Erythroblast (primary cell): ENCODE results near the gene C19orf25.

Experiments used
- GATA1 ChIP-seq: IDR thresholded peaks from 2 replicates; pipeline ENCODE4 v1.6.1; 2011; ENCODE audit warnings: low read depth, mild to moderate bottlenecking, control low read depth, low read length, moderate library complexity
- POLR2A ChIP-seq: IDR thresholded peaks from 2 replicates; pipeline ENCODE4 v1.6.1; 2011; ENCODE audit warnings: mild to moderate bottlenecking, low read length

DNA sequence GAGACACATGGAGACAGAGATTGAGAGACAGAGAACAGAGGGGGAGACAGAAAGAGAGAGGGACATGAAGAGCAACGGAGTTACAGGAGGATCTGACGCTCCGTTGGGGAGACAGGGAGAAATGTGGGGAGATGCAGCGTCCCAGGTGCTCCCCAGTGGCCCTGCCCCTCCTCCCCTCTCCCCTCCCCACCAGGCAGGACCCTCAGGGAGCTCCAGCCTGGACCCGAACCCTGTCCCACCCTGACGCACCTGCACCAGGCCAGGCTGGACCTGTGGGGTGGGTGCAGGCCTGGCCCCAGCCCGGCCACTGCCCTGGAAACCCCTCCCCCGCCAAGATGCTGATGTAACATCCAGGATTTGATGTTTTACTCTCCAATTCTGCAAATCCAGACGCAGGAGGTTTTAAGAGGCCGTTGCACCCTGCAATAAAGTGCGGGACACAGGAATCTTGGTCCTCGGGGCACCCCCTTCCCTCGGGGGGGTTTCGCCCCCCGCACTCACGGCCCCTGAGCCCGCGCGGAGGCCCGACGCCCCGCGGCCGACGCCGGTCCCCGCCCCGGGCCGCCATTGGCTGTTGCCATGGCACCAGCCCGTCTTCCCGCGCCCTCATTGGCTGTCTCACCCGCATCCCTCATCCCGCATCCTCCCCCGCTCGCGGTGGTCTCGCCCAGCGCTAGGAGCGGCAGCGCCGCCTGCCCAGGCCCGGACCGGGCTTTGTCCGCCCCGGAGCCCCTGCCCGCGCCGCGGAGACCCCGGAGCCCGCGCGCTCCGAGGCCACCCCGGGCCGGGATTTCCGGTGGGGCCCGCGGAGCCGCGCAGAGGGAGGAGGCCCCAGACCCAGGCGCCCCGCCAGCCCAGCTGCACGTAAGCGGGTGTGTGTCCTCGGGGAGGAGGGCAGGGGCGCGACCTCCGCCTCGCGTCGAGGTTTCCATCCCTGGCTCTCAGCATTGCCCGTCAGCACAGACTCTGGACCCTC, 29.3 kb downstream of the C19orf25 start, which contains the start of gene APC2:
- TF ChIP-seq POLR2A, result no peak
- TF ChIP-seq GATA1, result no peak
